Small intestine (tissue), 7 donors: ENCODE results near the gene ELMO1. TPM values are rescaled to one million over a fixed set of nuclear protein-coding genes. Genes with fewer than 3 reads are reported as not detected.

Experiments used
- DNase-seq, 2 donors: peaks; one replicate each; pipeline versions ENCODE4 v3.0.0 to v3.0.0-alpha.2; 2013
- FAIRE-seq: peaks from 2 replicates; lab custom pipeline; 2012; peaks lifted over from hg19 to GRCh38; lab: Jason Lieb, UNC
- H3K27ac ChIP-seq, 3 donors: one replicate each; pipeline ENCODE4 v1.5.1; 2013; ENCODE audit warnings: low read length in 2 of 3, mild to moderate bottlenecking in 2 of 3, control low read depth in 1 of 3, inconsistent platforms in 1 of 3, low read depth in 1 of 3, moderate library complexity in 1 of 3
- H3K27me3 ChIP-seq, 3 donors: one replicate each; pipeline ENCODE4 v1.6.1; 2013; ENCODE audit warnings: low read length in 3 of 3, inconsistent platforms in 1 of 3; ENCODE audit not compliant: control insufficient read depth in 3 of 3, insufficient read depth in 3 of 3
- H3K36me3 ChIP-seq, 3 donors: one replicate each; pipeline ENCODE4 v1.6.1; 2013; ENCODE audit warnings: low read length in 3 of 3, inconsistent platforms in 1 of 3, low read depth in 1 of 3, mild to moderate bottlenecking in 1 of 3, moderate library complexity in 1 of 3; ENCODE audit not compliant: control insufficient read depth in 3 of 3, insufficient read depth in 2 of 3
- H3K4me1 ChIP-seq, 3 donors: one replicate each; pipeline ENCODE4 v1.6.1; 2013; ENCODE audit warnings: low read length in 2 of 3, inconsistent platforms in 1 of 3, low read depth in 1 of 3, mild to moderate bottlenecking in 1 of 3, moderate library complexity in 1 of 3; ENCODE audit not compliant: control insufficient read depth in 3 of 3, insufficient read depth in 2 of 3
- H3K4me3 ChIP-seq, 3 donors: one replicate each; pipeline ENCODE4 v1.5.1; 2013; ENCODE audit warnings: low read length in 3 of 3, control low read depth in 1 of 3, inconsistent platforms in 1 of 3, low read depth in 1 of 3, mild to moderate bottlenecking in 1 of 3, moderate library complexity in 1 of 3
- H3K9me3 ChIP-seq, 2 donors: one replicate each; pipeline ENCODE4 v1.6.1; 2013; ENCODE audit warnings: low read depth in 1 of 2, low read length in 1 of 2; ENCODE audit not compliant: control insufficient read depth in 2 of 2, insufficient read depth in 1 of 2
- WGBS, 3 donors: extraction: QIAGEN DNeasy Blood & Tissue Kit; methylation state at CpG; one replicate each; pipeline ENCODE4 v1.1.7; 2013; 5-methylcytosine and 5-hydroxymethylcytosine counted together
- polyA plus RNA-seq, 4 donors: library from polyadenylated mRNA; stranded (reverse) in 3 of 4; unstranded in 1 of 4; fragments of 200-250 nt in 3 of 4; fragments of 120-200 nt in 1 of 4; gene quantifications; one replicate each; pipeline versions ENCODE4 v1.2.1 to v1.2.3, GENCODE V29; 2013
- donor health status: healthy with polysubstance abuse.
- donor health status: control.
- donor health status: control.
- donor health status: Bipolar disorder and iron deficiency.
- donor health status: healthy.

The ELMO1 gene
- polyA plus RNA-seq, 4 donors: 1.8 to 9.3 (median 7.3) TPM

GRCh38 chr7:37353949-37354655, 94.6 kb downstream of the ELMO1 start:
- no peak for DNase-seq
- WGBS, 3 donors: 78 to 93% (median 88%) methylated on average over 5 of the region's 5 CpGs
- no peak overlapping the region for H3K4me3 ChIP-seq
- H3K27me3 ChIP-seq: no peaks in the 10 kb centered on the region
- H3K9me3 ChIP-seq: no peaks in the 10 kb centered on the region
- no peak for FAIRE-seq
- H3K4me1 ChIP-seq: peaks cover 0 to 8% (median 0%) of the 10 kb centered on the region in 3 donors
- H3K27ac ChIP-seq: peak overlapping the region in 1 of 3 donors; percentile 83
- H3K36me3 ChIP-seq: no peaks in the 10 kb centered on the region

GRCh38 chr7:37352974-37353948, 95.4 kb downstream of the ELMO1 start:
- Histone ChIP-seq H3K36me3 (no peaks in the 10 kb centered on the region), H3K4me3 (peak overlapping the region in 1 of 3 donors; percentile 23), H3K4me1 (peaks cover 0 to 8% (median 0%) of the 10 kb centered on the region in 3 donors), H3K27ac (peak overlapping the region in 1 of 3 donors; percentile 82), H3K27me3 (no peaks in the 10 kb centered on the region), H3K9me3 (no peaks in the 10 kb centered on the region)
- DNase-seq (peak in 1 of 2 donors; percentile 49), FAIRE-seq (no peak)
- 58 to 78% (median 69%) methylated on average over 32 of the region's 32 CpGs for WGBS, 3 donors

- H3K27ac ChIP-seq: no peak overlapping the region
- no peak for DNase-seq
- H3K4me1 ChIP-seq: peaks cover 0 to 8% (median 0%) of the 10 kb centered on the region in 3 donors
- no peaks in the 10 kb centered on the region for H3K27me3 ChIP-seq
- no peak overlapping the region for H3K4me3 ChIP-seq
- no peaks in the 10 kb centered on the region for H3K36me3 ChIP-seq
- WGBS, 3 donors: 80 to 84% (median 83%) methylated on average over 13 of the region's 13 CpGs
- no peak for FAIRE-seq
- no peaks in the 10 kb centered on the region for H3K9me3 ChIP-seq
Measured at GRCh38 chr7:37352251-37352880, 96.3 kb downstream of the ELMO1 start.

GRCh38 chr7:37351716-37352115, 96.9 kb downstream of the ELMO1 start:
- FAIRE-seq (no peak), DNase-seq (no peak)
- H3K36me3 ChIP-seq: no peaks in the 10 kb centered on the region
- H3K4me3 ChIP-seq: no peak overlapping the region
- H3K27me3 ChIP-seq: no peaks in the 10 kb centered on the region
- H3K4me1 ChIP-seq: peaks cover 0 to 8% (median 0%) of the 10 kb centered on the region in 3 donors
- WGBS, 3 donors: 91 to 96% (median 92%) methylated on average over 4 of the region's 4 CpGs
- no peak overlapping the region for H3K27ac ChIP-seq
- H3K9me3 ChIP-seq: no peaks in the 10 kb centered on the region

- DNase-seq: no peak
- no peak for FAIRE-seq
- 80 to 85% (median 81%) methylated on average over 8 of the region's 8 CpGs for WGBS, 3 donors
- no peaks in the 10 kb centered on the region for H3K9me3 ChIP-seq
- peaks cover 0 to 5% (median 0%) of the 10 kb centered on the region in 3 donors for H3K4me1 ChIP-seq
- no peaks in the 10 kb centered on the region for H3K27me3 ChIP-seq
- H3K4me3 ChIP-seq: no peak overlapping the region
- H3K27ac ChIP-seq: peak overlapping the region in 1 of 3 donors; percentile 62
- H3K36me3 ChIP-seq: no peaks in the 10 kb centered on the region
Measured at GRCh38 chr7:37349979-37350590, 98.6 kb downstream of the ELMO1 start.

GRCh38 chr7:37348982-37349381, 99.7 kb downstream of the ELMO1 start:
- FAIRE-seq (no peak), DNase-seq (no peak)
- H3K4me1 ChIP-seq: peaks cover 0 to 3% (median 0%) of the 10 kb centered on the region in 3 donors
- WGBS, 3 donors: 43 to 75% (median 62%) methylated on average over 4 of the region's 4 CpGs
- no peaks in the 10 kb centered on the region for H3K27me3 ChIP-seq
- H3K27ac ChIP-seq: no peak overlapping the region
- no peak overlapping the region for H3K4me3 ChIP-seq
- no peaks in the 10 kb centered on the region for H3K36me3 ChIP-seq
- H3K9me3 ChIP-seq: no peaks in the 10 kb centered on the region

- H3K4me1 ChIP-seq: no peaks in the 10 kb centered on the region
- no peaks in the 10 kb centered on the region for H3K27me3 ChIP-seq
- 23 to 53% (median 27%) methylated on average over 3 of the region's 3 CpGs for WGBS, 3 donors
- no peaks in the 10 kb centered on the region for H3K36me3 ChIP-seq
- DNase-seq (peak in 1 of 2 donors; percentile 24), FAIRE-seq (no peak)
- H3K4me3 ChIP-seq: no peak overlapping the region
- no peaks in the 10 kb centered on the region for H3K9me3 ChIP-seq
- no peak overlapping the region for H3K27ac ChIP-seq
Measured at GRCh38 chr7:37346761-37347160, 101.9 kb downstream of the ELMO1 start.
